Stimulated activated CD4-positive, alpha-beta T cell treated with anti-CD3 and anti-CD28 coated beads, Interleukin-4, amount 100 ng/mL, for 1 hour (primary cell): Measurements from ENCODE around the gene PARVA.

ENCODE experiments used
- DNase-seq: peaks from one replicate; pipeline ENCODE4 v3.0.0-alpha.2; 2020

PARVA gene

DNA sequence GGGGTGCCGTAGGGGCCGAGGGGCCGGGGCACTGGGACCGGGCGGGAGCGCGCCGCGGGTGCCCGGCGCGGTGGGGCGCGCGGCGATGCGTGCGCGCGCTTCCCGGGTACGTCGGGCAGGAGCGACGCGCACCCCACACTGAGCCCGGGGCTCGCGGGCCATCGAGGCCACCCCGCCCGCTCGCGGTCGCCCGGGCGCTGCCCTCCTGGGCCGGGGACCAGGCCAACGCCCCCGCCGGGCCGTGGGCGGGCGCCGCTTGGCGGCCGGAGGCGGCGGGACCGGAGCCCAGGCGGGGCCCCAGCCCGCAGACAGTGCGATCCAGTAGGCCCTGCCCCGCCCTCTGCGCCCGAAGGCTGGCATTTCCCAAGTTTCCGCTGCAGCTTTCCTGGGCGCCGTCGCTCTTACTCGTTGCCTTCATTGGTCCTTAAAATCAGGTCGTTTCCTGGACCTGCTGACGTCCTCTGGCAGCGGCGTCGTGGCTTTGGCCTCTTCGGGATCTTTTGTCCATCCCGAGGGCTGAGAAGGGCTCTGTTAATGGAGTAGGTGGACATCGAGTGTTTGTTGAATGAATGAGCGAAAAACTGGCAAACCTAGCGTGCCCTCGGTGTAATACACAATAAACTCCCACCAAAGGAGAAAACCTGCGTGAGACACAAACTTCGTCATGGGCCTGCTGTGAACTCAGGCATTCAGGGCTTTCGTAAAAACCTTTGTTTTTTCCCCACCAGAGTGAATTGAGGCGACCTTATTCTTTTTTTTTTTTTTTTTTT lies 638 bp downstream of the PARVA start:
- no peak for DNase-seq

DNA sequence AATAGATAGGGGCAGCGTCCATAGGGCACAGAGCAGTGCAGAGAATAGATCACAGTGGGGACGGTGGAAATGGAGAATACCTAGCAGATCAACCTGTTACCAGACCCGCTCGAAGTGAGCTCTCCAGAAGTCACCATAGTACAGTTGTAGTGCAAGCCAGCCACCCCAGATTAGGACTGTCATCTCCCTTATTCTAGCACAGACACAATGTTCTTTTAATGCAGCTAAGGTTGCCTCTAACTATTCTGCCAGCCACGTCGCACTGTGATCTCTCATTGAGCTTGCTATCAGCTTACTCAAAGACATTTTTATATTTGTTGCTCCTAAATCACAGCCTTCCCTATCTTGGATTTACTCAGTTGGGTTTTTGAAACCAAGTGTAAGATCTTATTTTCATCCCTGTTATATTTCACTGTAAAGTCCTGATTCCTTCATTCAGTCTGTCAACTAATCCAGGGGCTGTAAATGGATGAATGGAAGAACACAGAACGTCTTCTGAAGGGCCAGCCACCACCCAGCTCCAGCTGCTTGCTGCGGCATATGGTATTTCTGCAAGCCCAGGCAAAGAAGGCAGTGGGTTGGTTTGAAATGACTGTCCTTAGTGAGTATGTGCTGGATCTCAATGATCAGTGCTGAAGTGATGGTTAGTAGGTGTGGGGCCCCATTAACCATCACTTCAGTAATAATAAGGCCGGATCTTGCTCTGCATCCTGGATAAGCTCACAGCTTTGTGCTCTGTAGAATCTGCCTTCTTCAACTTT lies 3.4 kb downstream of the PARVA start:
- DNase-seq, result no peak

DNA sequence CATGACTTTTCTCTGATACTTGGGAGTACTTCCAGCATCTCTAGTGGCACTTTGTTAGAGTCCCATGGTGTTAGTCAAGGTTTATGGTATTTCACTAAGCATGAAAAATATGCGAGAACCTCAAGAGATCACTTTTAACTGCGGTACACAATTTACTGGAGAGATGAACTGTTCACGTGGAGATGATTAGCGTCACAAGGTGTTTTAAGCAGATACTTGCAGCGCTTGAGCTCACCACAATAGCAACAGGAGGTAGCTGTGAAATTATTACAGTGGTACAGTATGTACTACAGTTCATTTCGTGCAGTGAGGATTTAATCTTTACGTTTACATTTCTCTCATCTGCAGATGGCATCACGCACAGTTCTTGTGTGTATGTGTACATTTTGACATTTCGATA lies 4.5 kb downstream of the PARVA start:
- no peak for DNase-seq

DNA sequence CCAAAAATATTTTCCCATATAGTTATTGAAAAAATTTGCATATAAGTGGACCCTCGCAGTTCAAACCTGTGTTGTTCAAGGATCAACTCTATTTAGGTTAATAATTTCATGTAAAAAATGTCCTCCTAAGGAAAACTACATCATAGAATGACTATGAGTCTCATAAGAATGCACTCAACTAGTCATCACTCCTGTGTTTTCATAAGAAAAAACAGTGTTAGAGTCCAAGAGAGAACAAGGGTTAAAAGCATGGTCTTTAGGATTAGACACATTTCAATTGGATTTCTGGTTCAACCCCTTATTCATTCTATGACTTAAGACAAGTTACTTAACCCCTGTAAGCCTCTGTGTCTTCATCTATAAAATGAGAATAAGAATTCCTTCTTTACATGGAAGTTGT lies 5.1 kb downstream of the PARVA start:
- DNase-seq, result no peak

DNA sequence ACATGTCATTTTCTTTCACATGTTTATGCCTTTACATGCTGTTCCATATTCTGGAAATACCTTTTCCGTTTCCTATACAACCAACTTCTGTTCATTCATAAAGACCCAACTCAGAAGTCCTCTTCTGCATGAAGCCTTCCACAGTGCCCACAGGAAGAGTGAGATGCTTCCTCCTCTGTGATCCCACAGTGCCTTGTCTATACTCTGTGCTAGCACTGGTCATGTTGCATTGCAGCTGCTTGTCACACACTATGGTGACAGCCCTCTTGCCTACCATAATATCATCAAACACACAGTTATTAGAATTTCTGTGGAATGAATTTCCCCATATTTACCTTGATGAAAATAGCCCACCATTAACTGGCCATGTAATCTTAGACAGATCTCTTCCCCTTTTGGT lies 8.9 kb downstream of the PARVA start:
- DNase-seq, result no peak

DNA sequence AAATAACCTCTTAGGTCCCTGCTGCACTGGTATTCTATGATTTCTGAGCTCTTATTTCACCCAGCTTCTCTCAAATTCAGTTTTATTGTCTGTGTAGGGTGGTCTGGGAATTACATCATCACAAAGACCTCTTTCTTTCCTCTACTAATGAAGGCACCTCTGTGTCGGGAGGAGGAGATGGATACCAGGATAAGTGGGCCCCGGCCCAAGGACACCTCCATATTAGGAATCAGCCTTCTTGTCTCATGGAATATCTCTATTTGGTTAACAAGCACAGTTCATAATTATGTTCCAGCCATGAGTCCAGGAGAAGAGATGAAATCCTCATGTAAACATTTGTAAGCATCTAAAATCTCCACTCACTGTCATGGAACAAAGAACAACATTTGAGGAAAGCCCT lies 9.4 kb downstream of the PARVA start:
- DNase-seq, result no peak

DNA sequence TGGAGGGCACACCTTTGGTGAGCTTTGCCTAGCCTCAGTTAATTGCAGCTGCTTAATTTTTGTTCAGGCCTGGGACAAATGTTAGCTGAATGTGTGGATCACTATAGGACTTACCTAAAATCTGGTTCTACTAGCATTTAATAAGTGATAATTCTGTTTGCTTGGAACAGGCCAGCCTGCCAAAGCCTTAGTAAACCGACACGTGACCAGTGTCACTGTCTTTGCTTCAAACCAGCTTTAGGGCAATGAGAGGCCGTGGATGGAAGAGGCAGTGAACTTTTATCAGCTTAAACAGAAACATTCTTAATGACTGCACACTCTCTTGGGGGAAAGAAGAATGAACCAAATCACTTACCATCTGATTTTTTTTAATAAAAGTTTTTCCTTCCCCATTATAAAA lies 10.8 kb downstream of the PARVA start:
- no peak for DNase-seq

DNA sequence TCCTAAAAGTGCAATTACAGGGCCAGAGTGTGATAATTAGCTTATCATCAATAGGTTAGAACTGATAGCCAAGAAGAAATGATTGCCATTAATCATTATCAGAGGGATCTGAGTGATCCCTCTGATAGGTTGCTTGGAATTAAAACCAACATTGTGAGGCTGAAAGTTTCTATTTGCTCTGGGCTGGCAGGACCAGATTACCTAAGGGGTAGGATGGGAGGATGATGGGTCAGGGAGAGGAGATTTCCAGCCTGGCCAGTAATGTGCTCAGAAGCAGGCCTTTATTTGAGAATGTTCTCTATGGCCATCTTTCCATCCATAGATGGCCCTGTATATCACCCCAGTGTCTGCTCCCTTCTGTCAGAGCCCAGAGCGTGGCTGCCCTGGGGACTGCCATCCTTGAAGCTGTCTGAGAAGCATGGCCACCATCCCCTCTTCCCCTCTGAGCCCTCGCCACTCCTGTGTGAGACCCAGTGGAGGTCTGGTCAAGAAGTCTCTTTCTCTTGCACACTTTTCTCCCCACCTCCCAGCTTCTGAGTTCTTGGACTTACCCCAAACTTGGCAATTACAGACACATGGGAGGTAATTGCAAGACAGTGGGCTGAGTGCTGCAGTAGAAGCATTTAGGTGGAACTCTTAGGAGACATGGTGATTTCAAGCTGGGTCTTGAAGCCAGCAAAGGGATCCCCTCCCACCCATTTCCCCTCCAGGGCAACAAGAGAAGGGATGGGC lies 11.7 kb downstream of the PARVA start:
- DNase-seq, result no peak

DNA sequence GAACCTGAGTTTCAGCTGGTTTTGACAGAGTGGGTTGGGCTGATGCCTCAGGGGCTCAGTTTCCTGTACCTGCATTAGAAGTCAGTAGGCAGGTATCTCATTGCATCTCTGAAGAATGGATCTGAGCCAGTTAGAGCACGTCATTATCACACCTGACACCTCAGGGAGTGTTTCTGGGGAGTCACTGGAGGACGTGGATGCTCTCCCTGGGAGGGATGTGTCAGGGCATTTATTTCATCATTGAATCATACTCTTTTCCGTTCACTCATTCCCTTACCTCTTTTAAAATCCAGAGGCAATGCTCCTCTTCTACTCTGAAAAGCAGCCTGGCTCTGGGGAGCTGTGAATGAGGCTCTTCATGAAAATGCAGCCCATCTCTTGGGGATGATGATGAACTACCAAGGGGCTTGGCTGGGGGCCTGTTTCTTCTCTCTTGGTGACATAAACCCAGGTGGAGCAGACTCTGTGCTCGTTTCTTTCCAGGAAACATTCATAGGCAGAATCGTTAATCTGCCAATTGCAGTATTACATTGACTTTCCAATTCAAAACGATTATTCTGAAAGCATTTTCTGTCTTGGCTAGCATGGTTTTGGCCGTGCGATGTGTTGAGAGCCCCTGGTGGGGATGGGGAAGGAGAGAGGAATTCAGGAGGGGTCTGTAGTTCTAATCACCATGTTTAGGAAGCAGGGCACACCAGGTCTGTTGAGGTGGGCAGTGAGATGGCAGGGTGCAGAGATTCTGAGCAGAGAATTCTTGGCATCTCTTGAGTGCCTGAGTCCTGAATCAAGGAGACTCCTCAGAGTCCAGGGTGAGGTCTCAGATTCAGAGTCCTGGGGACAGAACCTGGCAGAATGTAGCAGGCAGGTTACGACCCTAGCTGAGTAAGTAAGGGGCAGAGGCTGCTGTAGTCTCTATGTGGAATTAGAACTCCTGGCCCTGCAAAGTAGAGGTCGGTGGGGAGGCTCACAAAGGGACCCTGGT lies 12.6 kb downstream of the PARVA start:
- no peak for DNase-seq

DNA sequence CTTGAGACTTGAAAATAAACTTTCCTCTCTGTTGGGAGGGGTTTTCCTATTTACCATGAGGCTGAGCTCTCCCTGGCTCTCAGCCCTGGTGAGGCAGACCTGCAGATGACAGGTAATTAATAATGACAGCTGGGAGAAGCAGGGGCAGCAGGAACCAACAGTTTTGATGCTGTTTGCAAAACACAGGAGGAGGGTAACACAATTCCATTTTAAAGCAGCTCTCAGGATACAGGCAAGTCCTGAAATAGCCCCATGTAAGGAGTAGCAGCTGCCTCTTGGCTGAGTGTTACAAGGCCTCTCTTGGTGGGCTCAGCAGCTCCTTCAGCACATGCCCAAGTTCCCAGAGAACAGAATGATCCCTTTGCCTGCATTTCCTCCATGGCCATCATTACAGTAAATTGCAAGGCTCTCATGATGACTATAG lies 13.3 kb downstream of the PARVA start:
- no peak for DNase-seq

DNA sequence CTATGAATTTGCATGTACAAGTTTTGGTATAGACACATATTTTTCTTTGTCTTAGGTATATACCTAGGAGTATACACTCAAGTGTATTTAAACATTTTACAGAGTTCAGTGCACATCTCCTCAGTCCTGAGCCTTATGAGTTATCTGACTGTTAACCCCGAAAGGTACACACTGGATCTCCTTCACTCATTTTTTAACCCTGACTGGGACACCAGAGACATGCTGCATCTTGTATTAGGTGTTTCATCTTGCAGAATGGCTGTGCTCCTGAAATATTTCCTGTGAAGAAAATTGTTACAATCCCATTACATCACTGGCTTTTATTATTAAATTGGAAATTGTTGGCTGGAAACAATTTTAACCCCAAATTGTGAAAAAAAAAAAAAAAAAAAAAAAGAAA lies 15.3 kb downstream of the PARVA start:
- no peak for DNase-seq

DNA sequence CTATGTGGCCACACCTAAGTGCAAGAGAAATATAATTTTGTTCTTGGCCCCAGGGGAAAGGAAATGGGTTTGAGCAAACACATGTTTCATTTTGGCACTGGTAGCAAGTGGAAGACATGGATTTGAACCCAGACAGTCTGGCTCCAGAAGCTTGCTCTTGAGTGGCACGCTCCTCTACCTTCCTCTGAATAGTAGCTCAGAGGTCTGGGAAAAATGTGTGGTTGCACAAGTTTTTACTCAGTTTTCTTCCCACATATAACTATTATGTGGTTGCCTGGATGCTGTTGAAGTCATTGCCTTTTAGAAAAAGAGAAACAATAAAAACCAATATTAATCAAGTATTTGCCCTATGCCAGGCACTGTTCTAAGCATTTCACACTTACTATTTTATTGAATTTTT lies 16.3 kb downstream of the PARVA start:
- no peak for DNase-seq

DNA sequence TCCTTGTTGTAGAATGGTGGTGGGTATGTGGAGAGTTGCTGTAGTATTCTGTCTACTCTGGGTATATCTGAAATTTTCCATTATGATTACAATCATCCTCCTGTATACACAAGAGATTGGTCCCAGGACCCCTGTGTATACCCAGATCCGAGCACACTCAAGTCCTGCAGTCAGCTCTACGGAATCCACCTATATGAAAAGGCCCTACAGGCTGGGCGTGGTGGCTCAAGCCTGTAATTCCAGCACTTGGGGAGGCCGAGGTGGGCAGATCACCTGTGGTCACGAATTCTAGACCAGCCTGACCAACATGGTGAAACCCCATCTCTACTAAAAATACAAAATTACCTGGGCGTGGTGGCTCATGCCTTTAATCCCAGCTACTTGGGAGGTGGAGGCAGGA lies 17.2 kb downstream of the PARVA start:
- DNase-seq, result no peak

DNA sequence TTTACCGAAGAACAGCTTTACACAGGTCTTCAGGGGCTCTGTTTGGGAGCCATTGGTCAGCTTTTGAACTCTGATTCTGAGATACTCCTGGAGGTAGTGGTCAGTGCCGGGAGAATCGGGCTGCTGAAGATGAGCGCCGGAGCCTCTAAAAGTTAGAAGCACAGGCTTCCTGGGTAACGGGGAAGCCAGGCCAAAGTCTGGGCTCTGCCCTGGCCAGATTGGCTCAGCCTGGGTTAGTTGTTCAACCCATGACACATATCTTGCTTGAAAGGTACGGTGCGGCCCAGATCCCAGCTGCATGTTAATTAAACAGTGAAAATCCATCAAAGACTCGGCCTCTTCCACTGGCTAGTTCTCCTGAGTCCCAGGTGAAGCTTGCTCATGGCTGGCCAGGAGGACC lies 18.0 kb downstream of the PARVA start:
- no peak for DNase-seq

DNA sequence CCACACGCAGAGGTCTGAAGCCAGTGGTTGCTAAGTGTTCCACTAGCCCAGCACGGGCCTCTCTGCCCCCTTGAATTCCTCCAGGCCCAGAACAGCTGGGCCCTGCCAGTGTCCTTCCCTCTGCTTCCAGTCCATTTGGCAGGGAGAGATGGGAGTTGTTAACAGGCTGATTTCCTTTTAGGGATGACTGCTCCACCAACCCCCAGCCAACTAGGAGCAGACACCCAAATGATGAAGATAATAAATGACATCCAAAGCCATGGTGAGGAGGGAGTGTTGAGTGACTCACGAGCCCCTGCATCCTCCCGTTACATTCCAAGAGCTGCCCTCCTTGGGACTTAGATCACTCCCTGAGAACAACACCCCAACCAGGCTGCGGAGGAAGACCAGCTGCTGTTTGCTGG lies 20.6 kb downstream of the PARVA start:
- DNase-seq, result no peak

DNA sequence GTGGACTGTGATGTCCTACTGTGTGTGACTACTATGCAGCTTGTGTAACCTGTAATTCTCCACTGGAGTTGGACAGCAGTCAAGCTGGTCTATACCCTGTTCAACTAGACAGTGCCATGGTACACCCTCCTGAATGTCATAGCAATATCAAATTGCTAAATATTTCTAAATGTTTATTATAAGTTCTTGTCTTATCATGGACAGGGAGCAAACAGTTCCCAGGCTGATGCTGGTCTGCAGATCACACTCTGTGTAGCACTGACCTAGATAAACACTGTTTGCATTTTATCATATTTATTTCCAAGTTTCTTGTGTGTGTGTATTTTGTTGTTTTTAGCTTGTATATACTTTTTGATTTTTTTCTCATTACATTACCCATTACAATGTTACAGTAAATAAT lies 22.0 kb downstream of the PARVA start:
- DNase-seq, result no peak

DNA sequence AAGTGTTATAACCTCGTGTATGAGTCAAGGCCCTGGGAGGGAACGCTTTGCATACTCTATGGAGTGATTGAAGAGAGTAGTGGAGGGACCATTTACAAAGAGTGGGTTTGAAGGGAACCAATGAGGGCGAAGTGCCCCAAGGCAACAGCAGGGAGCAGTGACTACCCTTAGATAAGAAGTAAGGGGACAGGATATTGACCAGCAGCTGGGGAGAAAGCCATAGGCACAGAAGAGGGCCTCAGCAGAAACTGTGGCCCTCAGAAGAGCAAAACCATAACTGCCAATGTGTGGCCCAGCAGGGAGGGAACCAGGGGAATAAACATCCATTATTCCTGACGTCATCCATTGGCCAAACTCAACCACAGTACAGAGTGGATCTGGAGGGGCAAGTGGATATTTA lies 24.7 kb downstream of the PARVA start:
- DNase-seq, result no peak

DNA sequence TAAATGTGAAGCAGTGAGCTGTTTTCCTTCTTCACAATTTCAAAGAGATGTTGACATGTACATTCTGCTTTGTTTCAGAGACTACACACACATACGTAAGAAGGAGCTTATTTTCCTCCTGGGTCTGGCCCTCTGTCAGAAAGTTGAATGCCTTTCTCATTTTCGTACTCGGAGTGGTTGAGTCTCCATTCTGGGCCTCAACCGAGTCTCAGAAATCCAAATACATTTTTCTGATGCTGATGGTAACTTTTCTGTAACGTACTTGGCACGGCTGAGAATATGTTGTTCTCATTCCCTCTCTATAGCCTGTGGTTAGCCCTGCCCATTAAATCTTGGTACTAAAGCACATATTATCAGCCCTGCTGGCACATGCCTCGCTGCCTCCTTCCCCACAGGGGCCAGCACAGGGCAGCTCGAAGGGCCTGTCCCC lies 25.3 kb downstream of the PARVA start:
- no peak for DNase-seq

DNA sequence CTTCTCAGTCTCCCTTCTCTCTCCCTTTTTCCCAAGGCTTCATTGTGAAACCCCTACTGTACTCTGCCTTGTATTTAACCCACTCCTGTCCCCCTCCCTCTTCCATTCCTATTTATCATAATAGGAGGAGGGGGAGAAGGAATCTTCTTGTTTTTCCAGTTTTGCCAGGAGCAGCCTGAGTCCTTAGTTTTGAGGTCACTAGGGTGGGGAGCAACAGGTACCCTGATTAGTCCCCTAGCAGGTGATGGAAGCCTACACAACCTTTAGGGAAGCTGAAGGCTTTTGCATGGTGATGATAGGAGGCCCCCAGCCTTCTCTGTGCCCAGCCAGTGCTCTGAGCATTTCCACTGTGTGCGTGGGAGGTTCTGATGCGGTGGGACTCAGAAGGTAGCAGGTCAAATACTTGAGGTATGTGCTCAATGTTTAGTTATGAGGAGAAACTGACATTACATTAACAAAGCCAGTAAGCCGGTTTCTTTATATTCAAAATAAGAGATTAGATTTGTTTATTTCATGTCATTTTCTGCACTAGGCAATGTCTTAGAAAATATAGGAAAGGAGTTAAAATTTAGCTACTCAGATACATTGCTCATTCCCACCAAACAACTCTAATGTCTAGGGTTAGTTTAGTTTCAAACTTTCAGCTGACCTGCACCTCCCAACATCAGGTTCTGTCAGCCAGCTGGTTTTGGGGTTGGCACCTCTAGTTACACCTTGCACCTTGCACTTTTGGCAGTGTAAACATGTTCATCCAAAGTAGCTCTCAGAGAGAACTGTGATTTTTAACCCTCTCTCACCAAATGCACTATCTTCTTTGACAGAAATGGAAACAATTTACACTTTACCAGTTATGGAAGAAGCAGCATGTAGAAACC lies 26.0 kb downstream of the PARVA start:
- no peak for DNase-seq

DNA sequence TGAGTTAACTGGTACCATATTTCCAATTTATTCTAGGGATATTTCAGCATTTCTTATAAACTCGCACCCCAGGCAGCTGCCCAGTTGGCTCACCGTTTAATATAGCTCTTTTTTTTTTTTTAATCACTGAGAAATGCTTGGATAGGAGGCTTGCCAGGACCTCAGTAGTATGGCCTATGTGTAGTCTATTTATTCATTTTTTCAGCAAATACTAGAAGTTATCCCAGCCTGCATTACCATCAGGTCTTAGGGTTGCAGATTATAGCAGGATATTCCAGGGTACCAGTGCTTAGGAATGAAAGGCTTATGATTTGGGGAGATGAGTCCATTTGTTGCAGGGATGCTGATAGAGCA lies 26.6 kb downstream of the PARVA start:
- DNase-seq, result no peak

DNA sequence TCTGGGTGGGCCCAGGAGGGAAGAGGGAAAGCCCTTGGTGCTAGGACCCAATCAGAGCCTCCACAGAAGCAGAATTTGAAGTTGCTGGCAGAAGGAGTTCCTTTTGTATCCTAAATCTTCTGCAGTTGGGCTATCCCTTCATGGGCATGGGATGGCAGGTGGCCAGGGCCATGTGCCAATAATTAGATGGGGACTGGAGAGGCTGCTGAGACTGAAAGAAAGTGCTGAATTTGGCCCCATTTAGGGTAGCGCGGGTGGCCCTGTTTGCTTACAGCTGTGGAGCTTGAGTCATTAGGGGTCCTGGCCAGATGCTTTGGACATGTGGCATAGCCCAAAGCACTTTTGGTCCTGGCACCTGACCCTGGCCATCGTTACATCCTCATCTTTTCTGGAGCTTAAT lies 27.1 kb downstream of the PARVA start:
- no peak for DNase-seq
